HTERT RPE-1 (cell line): ENCODE data around the gene APLP2.
"Not testable (repeated sequence)": the region's sequence is repeated elsewhere in the genome, so short reads cannot be mapped to it uniquely, and the experiment has no call there.

Experiments
- in situ Hi-C: fragments of 300-500 bp; cut with MboI; formaldehyde crosslinking; loops from 4 replicates; pipeline ENCODE4 v1.14.3; 2020; ENCODE audit warnings: low sequenced_read_pairs

Gene APLP2

GRCh38 chr11:130089674-130090073 lies 20.0 kb downstream of the APLP2 start:
- in situ Hi-C loops: no loop called here

- in situ Hi-C loops: not testable (repeated sequence)
Observed at GRCh38 chr11:130090517-130090916, 20.8 kb downstream of the APLP2 start.

GRCh38 chr11:130091169-130091568 lies 21.5 kb downstream of the APLP2 start:
- in situ Hi-C loops: not testable (repeated sequence)

- in situ Hi-C loops: no loop called here
Observed at GRCh38 chr11:130092661-130093060, 23.0 kb downstream of the APLP2 start.

- in situ Hi-C loops: no loop called here
Observed at GRCh38 chr11:130094614-130095013, 24.9 kb downstream of the APLP2 start.

GRCh38 chr11:130095326-130095725 lies 25.6 kb downstream of the APLP2 start:
- in situ Hi-C loops: no loop called here

GRCh38 chr11:130096042-130096441 lies 26.3 kb downstream of the APLP2 start:
- in situ Hi-C loops: no loop called here

GRCh38 chr11:130096823-130097222 lies 27.1 kb downstream of the APLP2 start:
- in situ Hi-C loops: no loop called here

- in situ Hi-C loops: no loop called here
Observed at GRCh38 chr11:130097285-130097684, 27.6 kb downstream of the APLP2 start.

- in situ Hi-C loops: no loop called here
Observed at GRCh38 chr11:130099356-130099755, 29.7 kb downstream of the APLP2 start.

- in situ Hi-C loops: no loop called here
Observed at GRCh38 chr11:130100381-130101095, 30.8 kb downstream of the APLP2 start.

- in situ Hi-C loops: no loop called here
Observed at GRCh38 chr11:130101661-130102060, 32.0 kb downstream of the APLP2 start.

GRCh38 chr11:130102301-130103249 lies 32.9 kb downstream of the APLP2 start:
- in situ Hi-C loops: no loop called here

- in situ Hi-C loops: no loop called here
Observed at GRCh38 chr11:130103296-130103814, 33.7 kb downstream of the APLP2 start.

GRCh38 chr11:130106381-130106780 lies 36.7 kb downstream of the APLP2 start:
- in situ Hi-C loops: no loop called here

- in situ Hi-C loops: not testable (repeated sequence)
Observed at GRCh38 chr11:130108671-130109070, 39.0 kb downstream of the APLP2 start.

- in situ Hi-C loops: no loop called here
Observed at GRCh38 chr11:130109386-130109785, 39.7 kb downstream of the APLP2 start.

- in situ Hi-C loops: no loop called here
Observed at GRCh38 chr11:130110339-130111108, 40.8 kb downstream of the APLP2 start.

GRCh38 chr11:130112071-130112830 lies 42.6 kb downstream of the APLP2 start:
- in situ Hi-C loops: no loop called here

GRCh38 chr11:130114281-130114680 lies 44.6 kb downstream of the APLP2 start:
- in situ Hi-C loops: no loop called here
